ENCODE measurements around the gene SASH1.

The SASH1 gene

DNA sequence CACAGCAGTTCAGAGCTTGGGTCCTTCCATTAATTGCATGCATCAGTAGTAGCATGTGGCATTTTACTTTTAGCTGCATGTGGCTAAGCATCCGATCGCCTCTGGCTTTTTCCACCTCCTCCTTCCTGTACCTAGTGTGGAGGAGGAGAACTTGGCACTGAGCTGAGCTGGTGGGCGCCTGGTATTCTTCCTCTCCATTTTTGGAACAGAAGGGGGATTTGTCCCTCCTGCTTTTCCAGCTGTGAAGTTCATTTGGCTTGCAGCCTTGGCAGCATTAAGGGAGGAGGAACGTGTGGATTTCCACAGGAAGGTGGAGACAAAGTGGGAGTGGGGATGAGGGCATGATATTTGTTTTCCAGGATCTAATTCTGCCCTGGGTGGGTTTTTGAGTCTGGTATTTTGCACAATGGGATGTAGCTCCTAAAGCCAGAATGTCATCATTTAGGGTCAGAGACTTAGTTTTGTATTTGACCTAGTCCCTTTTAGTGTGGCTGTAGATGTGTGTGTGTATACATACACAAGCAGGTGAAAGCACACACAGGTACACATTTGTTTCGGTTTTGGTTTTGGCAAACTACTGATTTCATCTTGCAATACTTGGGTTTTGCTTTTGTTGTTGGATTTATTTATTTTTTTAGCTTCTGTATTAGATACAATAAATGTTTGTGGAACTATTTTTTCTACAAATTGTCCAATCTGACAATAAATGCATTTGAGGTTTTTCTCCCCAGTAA lies 90.0 kb downstream of the SASH1 start:
- DNase-seq (ENCODE audit: low spot score), result no peak

DNA sequence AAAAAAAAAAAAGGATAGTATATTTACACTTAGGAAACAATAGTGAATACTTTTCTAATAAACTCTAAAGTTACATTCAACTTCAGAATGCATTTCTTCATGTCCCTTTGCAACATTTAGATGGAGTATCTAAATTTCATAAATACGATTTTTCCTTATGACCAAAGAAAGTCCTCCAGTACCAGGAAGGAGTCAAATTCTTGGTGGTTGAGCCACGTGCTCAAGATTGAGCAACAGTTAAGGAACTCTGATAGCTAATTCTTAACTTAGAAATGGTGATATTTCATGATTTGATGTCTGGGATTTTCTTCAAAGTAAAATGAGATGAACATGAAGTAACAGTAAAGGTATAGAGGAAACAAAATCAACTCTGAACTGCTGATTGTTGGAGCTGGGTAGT lies 92.7 kb downstream of the SASH1 start:
- no peak for DNase-seq (ENCODE audit: low spot score)

DNA sequence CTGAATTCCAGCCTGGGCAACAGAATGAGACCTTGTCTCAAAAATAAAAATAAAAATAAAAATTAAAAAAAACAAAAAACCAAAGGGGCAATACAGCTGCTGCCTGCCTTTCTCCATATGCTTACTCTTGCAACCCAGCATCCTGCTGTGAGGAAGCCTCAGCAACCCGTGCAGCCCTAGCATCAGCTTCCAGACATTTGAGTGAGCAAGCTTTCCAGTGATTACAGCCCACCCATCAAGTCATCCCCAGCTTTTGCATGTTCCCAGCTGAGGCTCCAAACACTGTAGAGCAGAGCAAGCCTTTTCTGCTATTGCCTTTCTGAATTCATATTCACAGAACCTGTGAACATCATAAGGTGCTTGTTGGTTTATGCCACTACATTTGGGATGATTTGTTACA lies 93.8 kb downstream of the SASH1 start:
- no peak for DNase-seq (ENCODE audit: low spot score)

DNA sequence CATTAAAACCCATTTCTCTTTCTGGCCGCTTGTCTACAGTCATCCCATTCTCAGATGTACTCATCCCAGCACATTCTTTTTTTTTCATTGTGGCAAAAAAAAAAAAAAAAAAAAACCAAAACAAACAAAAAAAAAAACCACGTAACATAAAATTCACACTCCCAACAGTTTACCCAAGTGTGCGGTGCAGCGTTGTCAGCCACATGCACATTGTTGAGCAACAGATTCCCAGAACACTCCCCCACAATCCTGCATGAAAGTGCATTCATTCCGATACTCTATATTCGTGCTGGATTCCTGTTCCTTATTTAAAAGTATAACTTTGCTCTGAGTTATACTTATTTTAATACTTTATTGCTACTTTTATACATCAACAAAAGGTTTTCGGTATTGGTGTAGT lies 96.0 kb downstream of the SASH1 start:
- DNase-seq (ENCODE audit: low spot score), result no peak

DNA sequence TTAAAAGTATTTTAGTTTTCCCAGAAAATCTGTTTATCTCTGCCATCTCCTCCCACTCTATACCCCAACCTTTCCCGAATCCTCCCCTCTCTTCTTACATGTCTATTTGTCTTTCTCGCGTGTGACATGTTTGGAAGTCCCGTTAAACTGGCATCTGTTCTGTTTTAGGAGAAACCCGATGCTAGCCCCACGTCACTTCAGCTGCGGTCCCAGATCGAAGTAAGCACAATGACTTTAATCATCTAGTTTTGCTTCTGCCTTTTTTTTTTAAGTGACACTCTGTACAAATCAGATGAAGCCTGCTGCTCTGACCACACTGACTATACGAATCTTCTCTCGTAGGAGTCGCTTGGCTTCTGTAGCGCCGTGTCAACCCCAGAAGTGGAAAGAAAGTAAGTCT lies 97.4 kb downstream of the SASH1 start:
- DNase-seq (ENCODE audit: low spot score), result no peak

DNA sequence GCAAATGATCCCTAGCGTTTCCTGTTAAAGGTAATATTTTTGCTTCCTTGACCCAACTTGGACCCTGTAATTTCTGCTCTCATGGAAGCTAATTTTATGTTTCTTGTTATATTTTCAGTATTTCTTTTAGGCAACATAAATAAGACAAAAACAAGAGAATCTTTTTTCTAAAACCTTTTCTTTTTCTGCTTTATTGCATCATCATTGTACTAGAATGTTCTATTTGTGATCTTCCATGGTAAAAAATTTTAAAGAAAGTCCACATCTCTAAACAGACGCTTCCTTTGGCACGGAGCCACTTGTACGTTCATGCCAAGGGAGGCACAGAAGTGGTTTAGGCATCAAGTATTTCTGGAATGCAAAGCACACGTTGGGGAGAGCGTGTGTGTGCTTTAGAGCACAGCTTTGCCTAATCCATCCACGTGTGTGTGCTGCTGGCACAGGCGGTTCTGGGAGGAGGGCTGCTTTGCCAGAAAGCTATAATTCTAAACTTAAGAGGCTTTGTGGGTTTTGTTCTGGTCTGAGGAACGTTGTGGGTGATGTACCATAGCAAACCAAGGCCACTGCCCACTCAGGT lies 98.3 kb downstream of the SASH1 start:
- DNase-seq (ENCODE audit: low spot score), result no peak

DNA sequence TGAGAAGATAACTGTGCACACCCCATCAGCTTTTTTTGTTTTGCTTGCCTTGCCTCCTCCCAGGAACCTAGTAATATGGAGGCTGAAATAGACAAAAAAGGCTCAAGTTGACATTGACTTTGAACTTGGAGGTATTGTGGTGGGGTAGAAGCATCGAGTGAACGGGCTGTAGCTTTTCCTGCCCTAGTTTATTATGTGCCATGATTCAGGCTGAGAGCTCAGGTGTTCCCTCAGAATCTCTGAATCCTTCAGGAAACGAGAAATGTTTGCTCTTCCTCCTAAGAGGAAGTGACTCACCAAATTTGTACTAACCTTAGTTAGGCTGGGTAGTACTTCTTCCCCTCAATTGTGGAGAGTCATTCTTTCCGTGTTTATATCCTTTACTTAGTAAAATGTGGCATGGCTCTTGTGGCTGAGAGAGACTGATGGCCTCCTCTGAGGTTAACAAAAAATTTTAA lies 98.8 kb downstream of the SASH1 start:
- no peak for DNase-seq (ENCODE audit: low spot score)

DNA sequence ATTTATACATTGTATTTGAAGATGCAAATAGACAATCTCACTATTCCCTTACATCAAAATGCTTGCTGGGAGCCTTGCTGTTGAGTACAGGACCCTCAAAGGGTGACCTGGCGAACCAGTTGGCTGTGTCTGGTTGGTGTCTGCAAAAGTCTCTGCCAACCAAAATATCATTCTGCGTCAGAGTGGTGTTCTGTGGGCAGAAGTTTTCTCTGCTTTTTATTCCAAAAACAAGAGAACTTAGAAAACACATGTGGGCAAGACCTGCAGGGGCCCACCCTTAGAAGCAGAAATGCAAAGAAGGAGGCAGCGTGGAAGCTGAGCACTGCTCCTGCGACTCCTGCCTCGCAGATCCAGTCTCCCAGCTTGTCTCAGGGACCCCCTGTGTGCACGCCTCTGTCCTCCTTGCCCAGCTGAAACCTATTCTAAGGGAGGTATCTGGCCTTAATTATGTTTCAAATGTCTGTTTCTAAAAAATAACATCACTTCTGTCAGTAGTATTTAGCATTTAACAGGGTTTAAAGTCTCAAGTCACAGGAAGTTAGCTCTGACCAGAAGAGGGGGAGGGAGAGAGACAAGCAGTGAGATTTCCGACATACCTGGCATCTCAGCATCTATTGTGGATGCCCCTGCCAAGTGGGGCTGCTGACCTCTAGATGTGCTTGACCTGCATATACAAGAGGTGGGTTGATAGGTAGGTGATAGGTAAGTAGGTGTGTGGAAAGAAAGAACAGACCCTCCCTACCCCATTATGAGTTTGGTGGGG lies 101.3 kb downstream of the SASH1 start:
- DNase-seq (ENCODE audit: low spot score), result no peak

DNA sequence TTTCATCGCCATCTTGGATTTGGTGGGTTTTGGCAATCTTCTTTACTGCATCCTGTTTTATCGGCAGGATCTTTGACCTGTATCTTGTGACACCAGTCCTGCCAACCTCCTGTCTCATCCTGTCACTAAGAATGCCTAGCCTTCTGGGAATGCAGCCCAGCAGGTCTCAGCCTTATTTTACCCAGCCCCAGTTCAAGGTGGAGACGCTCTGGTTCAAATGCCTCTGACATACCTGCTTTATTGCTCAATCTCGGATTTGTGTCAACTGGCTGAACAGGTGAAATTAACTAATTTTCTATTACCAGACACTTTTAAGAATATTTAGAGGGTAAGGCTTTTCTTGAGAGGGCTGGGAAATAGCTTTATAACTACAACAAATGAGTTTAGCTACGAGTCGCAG lies 102.5 kb downstream of the SASH1 start:
- no peak for DNase-seq (ENCODE audit: low spot score)

DNA sequence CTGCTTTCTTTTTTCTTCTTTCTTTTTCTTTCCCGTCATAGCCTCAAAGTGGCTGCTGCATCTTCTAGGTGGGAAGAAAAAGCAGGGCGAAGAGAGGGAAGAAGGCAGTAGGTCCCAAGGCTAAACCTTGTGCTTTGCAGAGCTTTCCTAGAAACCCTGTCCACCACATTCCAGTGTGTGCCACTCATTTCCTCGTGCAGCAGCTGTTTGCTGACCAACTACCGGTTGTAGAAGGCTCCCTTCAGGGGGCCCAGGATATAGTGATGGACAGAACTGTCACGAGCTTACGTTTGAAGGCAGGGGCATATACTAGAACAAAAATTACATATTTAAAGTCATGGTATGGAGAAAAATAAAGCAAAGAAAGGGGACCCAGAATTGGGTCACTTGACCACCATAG lies 103.0 kb downstream of the SASH1 start:
- no peak for DNase-seq (ENCODE audit: low spot score)

DNA sequence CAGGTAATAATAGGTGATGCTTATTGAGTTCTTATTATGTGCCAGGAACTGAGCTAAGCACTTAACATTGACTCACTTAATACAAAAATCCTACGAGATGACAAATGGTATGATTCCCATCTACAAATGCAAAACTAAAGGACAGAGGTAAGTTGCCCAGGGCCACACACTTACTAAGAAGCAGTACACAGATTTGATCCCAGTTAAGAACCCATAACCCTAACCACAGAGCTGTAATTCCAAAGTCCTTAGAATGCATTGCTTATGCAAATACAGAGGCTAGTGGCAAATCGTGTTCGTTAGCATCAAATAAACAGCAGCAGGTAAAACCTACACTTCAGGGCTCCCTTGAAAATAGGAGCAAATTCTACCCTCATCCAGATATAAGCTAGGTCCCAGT lies 104.0 kb downstream of the SASH1 start:
- DNase-seq (ENCODE audit: low spot score), result no peak

DNA sequence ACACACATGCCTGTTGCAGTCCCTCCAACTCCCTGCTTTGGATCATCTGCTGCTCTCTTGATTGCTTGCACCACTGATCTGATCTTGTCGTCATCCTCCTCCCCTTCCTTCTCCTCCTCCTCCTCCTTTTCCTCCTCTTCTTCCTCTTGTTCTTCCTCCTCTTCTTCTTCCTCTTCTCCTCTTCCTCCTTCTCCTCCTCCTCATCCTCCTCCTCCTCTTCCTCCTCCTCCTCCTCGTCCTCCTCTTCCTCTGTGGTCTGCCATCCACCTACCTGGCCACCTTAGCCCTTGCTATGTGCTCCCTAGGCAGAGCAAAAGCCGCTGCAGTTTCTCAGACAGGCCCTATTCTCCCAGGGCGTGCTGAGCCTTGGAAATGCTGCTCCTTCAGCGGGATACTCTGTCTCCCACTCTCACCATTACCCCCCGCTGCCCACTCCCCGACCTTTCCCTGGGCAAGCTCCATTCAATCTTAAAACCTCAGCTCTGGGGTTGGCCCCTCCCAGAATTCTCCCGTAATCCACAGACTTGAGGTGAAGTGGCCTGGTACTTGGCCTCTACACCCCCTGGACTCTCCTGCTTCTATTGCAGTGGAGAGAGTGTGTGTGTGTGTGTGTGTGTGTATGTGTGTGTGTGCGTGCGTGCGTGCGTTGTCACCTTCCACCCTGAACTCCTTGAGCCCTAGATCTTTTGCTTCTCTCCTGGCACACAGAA lies 105.0 kb downstream of the SASH1 start:
- no peak for DNase-seq (ENCODE audit: low spot score)

DNA sequence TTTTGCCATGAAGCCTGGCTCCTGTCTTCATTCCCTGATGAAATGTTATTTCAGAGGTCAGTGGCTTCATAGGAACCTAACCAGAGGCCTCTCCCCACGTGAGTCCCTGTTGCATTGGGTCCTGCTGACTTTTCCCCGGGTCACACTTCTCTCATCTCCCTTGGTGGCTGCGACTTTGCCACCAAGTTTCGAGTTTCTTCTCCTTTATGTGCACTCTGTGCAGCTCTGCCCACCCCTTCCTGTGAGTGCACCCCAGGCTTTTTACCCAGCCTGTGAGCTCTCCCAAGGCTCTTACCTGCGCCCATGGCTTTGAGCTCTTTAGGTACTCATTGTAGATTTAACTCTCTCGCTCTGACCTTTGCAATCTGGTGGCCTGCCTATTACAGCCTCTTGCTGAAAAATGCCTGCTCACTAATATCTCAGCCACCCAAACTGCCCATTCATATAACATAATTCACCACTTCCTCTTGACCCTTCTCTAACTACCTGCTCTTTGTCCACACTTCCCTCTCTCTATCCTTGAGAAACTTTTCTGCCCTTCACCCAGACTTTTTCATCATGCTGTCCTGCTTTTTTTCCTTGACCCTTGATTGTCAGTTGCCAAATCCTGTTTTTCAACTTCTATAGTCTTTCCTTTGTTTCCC lies 105.9 kb downstream of the SASH1 start:
- no peak for DNase-seq (ENCODE audit: low spot score)

DNA sequence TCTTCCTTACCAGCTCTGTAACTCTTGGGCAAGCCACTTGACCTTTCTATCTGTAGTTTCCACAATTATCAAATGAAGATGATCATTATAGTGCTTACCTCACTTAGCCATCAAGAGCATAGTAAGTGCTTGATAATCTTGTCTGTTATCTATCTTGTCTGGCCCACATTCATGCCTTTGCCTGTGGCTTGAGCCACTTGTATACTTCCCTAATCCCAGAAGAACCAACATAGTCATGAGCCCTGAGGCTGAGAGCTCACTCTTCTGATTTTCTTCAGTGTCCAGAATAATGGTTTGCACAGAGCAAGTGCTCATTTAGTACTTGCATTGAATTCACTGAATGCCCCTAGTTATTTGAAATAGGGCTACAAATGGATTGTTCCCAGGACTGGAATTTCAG lies 108.2 kb downstream of the SASH1 start:
- no peak for DNase-seq (ENCODE audit: low spot score)

DNA sequence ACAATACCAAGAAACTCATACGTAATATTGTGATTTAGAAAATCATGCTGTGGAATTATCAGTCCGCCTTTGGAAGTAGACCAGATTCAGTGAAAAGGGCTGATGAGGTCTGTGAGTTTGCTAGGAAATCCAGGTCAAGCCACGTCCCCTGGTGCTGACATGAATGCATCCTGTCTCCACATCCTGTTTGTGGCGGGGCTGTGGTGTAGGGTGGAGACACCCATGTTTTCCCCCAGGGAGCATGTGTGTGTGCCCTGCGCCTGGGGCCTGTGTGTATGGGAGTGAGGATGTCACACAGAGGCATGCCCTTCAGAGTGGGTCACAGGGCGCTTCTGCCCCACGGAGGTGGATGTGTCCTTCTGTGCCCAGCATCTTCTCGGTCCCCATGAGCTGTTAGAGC lies 109.1 kb downstream of the SASH1 start:
- DNase-seq (ENCODE audit: low spot score), result no peak

DNA sequence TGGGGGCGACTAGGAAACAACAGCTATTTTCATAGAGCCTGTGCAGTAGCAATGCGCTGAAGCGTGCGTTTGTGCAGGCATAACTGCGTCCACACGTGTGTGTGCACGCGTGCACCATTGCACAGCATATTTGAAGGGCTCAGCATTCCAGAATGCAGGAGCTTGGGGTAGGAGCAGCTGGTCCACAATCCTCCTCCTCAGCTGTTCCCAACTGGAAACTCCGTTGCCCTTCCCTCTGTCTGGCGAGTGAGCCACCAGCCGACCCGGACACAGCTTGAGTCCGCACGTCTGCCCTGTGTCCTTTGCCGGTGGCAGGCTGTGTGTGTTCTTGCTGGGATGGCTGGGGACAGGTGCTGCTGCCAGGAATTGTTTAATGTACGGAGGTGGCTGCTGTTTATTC lies 110.2 kb downstream of the SASH1 start:
- no peak for DNase-seq (ENCODE audit: low spot score)

DNA sequence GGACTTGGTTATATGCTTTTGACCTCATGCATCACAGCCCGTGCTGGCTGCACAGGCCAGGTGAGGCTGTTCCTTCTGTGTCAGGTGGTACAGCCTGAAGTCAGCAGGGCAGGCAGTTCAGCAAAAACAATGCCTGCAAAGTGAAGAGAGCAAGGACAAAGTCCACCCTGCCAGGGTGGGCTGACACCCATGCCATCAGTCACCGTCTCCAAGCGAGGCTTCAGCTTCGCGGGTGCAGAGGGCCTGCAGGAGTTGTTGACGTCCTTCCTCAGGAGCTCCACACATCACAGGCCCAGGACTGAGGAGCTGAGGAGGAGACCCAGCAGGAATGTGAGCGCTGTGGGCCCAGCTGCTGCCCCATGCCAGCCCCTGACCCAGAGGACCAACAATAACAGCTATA lies 111.3 kb downstream of the SASH1 start:
- DNase-seq (ENCODE audit: low spot score), result no peak

DNA sequence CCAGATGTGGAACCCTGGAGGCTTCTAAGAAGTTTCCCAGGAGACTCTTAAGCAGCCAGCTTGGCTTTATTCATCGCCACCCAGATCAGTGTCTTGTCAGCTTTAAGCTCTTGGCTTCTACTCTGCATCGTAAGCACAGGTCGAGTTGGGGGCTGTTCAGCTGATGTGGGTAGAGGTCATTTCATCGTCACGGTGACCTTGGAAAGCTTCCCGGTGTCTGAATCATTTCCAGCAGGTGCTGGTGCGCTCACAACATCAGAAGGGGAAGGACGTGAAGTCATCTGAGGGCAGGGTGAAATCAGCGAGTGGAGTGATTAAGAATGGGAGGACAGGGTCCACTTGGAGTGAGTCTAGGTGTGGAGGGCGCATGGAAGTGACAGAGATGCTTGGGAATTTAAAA lies 112.6 kb downstream of the SASH1 start:
- DNase-seq (ENCODE audit: low spot score), result no peak

DNA sequence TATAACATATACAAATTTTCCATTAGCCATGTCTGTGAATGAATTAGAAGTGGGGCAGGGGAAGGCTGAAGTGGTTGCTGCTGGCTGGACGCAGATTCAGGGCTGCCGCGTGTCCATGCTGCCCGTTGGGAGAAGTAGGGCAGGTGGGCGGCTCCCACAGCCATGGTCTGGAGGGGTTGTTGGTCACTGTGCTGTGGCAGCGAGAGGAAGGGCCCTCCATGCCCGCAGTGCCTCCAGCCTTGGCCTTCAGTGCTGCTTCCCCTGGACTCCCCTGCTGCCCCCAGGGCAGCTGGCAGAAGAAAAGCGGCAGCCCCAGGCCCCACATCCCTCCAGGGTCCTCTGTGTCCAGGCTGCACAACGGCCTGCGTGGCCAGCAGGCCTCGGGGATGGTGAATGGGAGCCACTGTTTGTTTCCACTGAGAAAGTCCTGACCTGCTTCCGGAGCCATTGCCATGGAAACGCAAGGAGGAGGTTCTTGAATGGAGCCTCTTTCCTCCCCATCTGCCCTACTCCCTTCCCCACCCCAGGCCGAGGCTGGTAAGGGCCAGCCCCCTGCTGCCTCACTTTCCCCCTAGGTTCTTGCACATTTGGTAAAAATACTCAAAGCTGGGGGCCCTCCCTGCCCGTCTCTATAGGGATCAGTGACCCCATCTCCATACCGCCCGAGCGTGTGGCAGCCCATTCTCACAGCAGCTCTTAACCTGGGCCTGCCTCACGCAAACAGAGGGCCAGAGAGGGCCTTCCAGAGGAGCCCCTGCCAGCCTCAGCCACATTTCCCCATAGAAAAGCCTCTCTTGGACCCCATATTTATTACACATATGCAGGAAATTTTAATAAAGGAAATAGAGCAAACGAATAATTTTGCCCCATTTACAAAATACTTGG lies 113.3 kb downstream of the SASH1 start:
- no peak for DNase-seq (ENCODE audit: low spot score)

DNA sequence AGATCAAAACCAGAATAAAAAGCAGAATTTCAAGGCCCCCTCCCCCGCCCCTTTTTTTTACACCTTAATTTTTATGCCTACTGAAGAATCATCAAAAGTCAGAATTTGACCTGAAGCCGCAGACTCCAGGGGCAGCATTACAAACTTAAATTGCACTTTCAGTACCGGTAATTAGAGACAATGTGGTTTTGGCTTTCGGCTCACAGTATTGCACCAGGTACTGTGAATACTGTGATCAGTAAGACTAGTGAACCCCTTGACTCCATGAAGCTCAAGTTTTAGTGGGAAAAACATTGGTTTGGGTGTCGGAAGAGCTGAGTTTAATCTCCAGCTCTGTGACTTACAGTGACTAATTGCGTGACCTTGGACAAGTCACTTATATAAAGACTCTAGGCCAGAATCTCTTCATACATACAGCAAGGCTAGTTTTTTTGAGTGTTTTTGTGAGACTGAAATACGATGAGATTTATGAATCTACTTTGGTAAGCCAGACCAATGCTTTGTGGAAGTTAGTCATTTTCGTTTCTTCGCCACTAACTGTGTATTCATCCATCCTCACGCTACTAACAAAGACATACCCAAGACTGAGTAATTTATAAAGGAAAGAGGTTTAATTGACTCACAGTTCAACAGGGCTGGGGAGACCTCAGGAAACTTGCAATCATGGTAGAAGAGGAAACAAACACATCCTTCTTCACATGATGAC lies 114.7 kb downstream of the SASH1 start:
- no peak for DNase-seq (ENCODE audit: low spot score)

DNA sequence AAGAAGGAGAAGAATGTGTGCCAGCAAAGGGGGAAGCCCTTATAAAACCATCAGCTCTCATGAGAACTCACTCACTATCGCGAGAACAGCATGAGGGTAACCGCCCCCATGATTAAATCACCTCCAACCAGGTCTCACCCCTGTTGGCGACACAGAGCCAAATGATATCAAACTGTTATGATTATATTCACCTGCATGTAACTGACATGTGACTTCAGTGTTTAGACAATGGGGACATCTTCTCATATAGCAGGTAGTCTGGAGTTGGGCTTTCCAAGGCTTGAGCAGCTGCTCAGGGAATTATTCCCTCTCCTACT lies 115.2 kb downstream of the SASH1 start:
- no peak for DNase-seq (ENCODE audit: low spot score)
